Measurements from ENCODE around the gene TEKT3. TPM values are rescaled to one million over a fixed set of nuclear protein-coding genes. Genes with fewer than 3 reads are reported as not detected.

TEKT3 gene
- total and polyA plus RNA-seq, 2 experiments from 2014 or later, result 0.12 TPM; not detected in 1

DNA sequence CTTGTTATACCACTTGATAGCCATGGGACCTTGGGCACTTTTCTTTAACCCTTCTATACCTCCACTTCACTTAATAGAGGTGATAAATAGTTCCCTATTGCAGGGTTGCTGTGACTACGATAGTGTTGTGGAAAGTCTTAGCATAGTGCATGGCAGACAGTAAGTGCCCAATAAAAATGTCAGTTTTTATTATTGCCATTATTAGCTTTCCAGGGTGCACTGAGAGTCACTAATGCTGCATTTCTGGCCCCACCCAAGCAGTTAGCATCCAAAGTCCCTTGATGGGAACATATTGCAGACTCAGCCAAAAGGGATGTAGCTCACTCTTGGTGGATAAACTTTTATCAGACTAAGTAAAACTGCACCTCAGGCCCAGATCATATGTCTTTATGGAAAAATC, 41.5 kb upstream of the TEKT3 start:
- no peak overlapping the region for H3K4me3 ChIP-seq
- no peak for DNase-seq (ENCODE audit: low read depth in 1 of 2, low spot score in 1 of 2)
- no peaks in the 10 kb centered on the region for H3K36me3 ChIP-seq
- H3K4me1 ChIP-seq (ENCODE audit: low read depth), result no peaks in the 10 kb centered on the region
- H3K27ac ChIP-seq, result no peak overlapping the region
- no peaks in the 10 kb centered on the region for H3K27me3 ChIP-seq
- no peaks in the 10 kb centered on the region for H3K9me3 ChIP-seq (ENCODE audit: low read depth)
- TF ChIP-seq, protein P1, sequence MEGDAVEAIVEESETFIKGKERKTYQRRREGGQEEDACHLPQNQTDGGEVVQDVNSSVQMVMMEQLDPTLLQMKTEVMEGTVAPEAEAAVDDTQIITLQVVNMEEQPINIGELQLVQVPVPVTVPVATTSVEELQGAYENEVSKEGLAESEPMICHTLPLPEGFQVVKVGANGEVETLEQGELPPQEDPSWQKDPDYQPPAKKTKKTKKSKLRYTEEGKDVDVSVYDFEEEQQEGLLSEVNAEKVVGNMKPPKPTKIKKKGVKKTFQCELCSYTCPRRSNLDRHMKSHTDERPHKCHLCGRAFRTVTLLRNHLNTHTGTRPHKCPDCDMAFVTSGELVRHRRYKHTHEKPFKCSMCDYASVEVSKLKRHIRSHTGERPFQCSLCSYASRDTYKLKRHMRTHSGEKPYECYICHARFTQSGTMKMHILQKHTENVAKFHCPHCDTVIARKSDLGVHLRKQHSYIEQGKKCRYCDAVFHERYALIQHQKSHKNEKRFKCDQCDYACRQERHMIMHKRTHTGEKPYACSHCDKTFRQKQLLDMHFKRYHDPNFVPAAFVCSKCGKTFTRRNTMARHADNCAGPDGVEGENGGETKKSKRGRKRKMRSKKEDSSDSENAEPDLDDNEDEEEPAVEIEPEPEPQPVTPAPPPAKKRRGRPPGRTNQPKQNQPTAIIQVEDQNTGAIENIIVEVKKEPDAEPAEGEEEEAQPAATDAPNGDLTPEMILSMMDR (IDR thresholded peaks at IDR 0.05; ENCODE audit: low read depth, low read length), result no peak

DNA sequence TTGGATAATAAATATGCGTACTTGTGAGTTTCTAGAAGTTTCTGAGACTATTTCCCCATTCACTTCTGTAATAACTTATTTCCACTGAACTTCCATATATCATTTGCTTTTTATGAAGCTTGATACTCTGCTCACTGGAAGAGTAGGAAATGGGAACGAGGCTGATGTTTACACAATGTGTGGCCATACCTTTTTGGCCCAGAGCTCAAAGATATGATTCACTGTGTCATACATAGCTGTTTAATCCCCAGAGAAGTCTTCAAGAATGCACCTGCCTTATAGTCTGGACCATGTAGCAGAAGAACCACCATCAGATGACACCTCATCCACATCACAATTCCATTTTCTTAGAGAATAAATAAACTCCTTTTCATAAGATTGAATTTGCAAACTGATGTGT, 40.3 kb upstream of the TEKT3 start:
- Histone ChIP-seq H3K27me3 (no peaks in the 10 kb centered on the region), H3K4me3 (no peak overlapping the region), H3K36me3 (no peaks in the 10 kb centered on the region), H3K4me1 (ENCODE audit: low read depth) (no peaks in the 10 kb centered on the region), H3K9me3 (ENCODE audit: low read depth) (no peaks in the 10 kb centered on the region), H3K27ac (no peak overlapping the region)
- DNase-seq (ENCODE audit: low read depth in 1 of 2, low spot score in 1 of 2), result no peak
- TF ChIP-seq, protein P1 (IDR thresholded peaks at IDR 0.05; ENCODE audit: low read depth, low read length), result no peak

GRCh38 chr17:15380446-15380845, 39.0 kb upstream of the TEKT3 start:
- H3K4me3 ChIP-seq, result no peak overlapping the region
- H3K27me3 ChIP-seq, result no peaks in the 10 kb centered on the region
- no peaks in the 10 kb centered on the region for H3K9me3 ChIP-seq (ENCODE audit: low read depth)
- H3K27ac ChIP-seq, result no peak overlapping the region
- no peaks in the 10 kb centered on the region for H3K36me3 ChIP-seq
- no peak for DNase-seq (ENCODE audit: low read depth in 1 of 2, low spot score in 1 of 2)
- TF ChIP-seq, protein P1 (IDR thresholded peaks at IDR 0.05; ENCODE audit: low read depth, low read length), result no peak
- no peaks in the 10 kb centered on the region for H3K4me1 ChIP-seq (ENCODE audit: low read depth)

GRCh38 chr17:15379659-15380058, 38.3 kb upstream of the TEKT3 start:
- no peak overlapping the region for H3K4me3 ChIP-seq
- H3K27ac ChIP-seq, result no peak overlapping the region
- no peak for DNase-seq (ENCODE audit: low read depth in 1 of 2, low spot score in 1 of 2)
- H3K9me3 ChIP-seq (ENCODE audit: low read depth), result no peaks in the 10 kb centered on the region
- H3K27me3 ChIP-seq, result no peaks in the 10 kb centered on the region
- no peaks in the 10 kb centered on the region for H3K4me1 ChIP-seq (ENCODE audit: low read depth)
- TF ChIP-seq, protein P1 (IDR thresholded peaks at IDR 0.05; ENCODE audit: low read depth, low read length), result no peak
- no peaks in the 10 kb centered on the region for H3K36me3 ChIP-seq

- Histone ChIP-seq H3K4me3 (no peak overlapping the region), H3K27ac (no peak overlapping the region), H3K36me3 (no peaks in the 10 kb centered on the region), H3K4me1 (ENCODE audit: low read depth) (no peaks in the 10 kb centered on the region), H3K9me3 (ENCODE audit: low read depth) (no peaks in the 10 kb centered on the region), H3K27me3 (no peaks in the 10 kb centered on the region)
- no peak for DNase-seq (ENCODE audit: low read depth in 1 of 2, low spot score in 1 of 2)
- TF ChIP-seq, protein P1 (IDR thresholded peaks at IDR 0.05; ENCODE audit: low read depth, low read length), result no peak
These were observed 36.8 kb upstream of the TEKT3 start for GRCh38 chr17:15378243-15378642.

GRCh38 chr17:15377616-15378015, 36.2 kb upstream of the TEKT3 start:
- peak; percentile 3 to 89 for DNase-seq (ENCODE audit: low read depth in 1 of 2, low spot score in 1 of 2)
- H3K4me3 ChIP-seq, result no peak overlapping the region
- TF ChIP-seq, protein P1 (IDR thresholded peaks at IDR 0.05; ENCODE audit: low read depth, low read length), result no peak
- no peaks in the 10 kb centered on the region for H3K27me3 ChIP-seq
- no peaks in the 10 kb centered on the region for H3K9me3 ChIP-seq (ENCODE audit: low read depth)
- H3K4me1 ChIP-seq (ENCODE audit: low read depth), result no peaks in the 10 kb centered on the region
- no peak overlapping the region for H3K27ac ChIP-seq
- no peaks in the 10 kb centered on the region for H3K36me3 ChIP-seq
